Measurements from ENCODE around the gene DTX1. TPM values are rescaled to one million over a fixed set of nuclear protein-coding genes. Genes with fewer than 3 reads are reported as not detected.
"Not testable (repeated sequence)": the region's sequence is repeated elsewhere in the genome, so short reads cannot be mapped to it uniquely, and the experiment has no call there.

DTX1 gene
- total RNA-seq, 2 experiments from 2014 or later, result 3.1 to 3.3 TPM

- CTCF ChIA-PET, result no interaction called here
These were observed 84.2 kb downstream of the DTX1 start for GRCh38 chr12:113140706-113141105.

GRCh38 chr12:113141716-113142115 is 85.2 kb downstream of the DTX1 start:
- POLR2A ChIA-PET, result not testable (repeated sequence)
- CTCF ChIA-PET, result interaction anchor here (0.7 kb wide), 1 partner anchor 8 kb away, joined by 3 read pairs; no protein-coding TSS in a partner anchor

More at GRCh38 chr12:113140706-113141105, 84.2 kb downstream of the DTX1 start:
- POLR2A ChIA-PET, result no interaction called here

- ChIA-PET CTCF (interaction anchor here (0.7 kb wide), 1 partner anchor 8 kb away, joined by 3 read pairs; no protein-coding TSS in a partner anchor), POLR2A (no interaction called here)
These were observed 85.8 kb downstream of the DTX1 start for GRCh38 chr12:113142173-113142885.

GRCh38 chr12:113142886-113143332 is 86.4 kb downstream of the DTX1 start:
- POLR2A ChIA-PET, result no interaction called here
- CTCF ChIA-PET, result interaction anchor here (1.0 kb wide), 1 partner anchor 10 kb away, joined by 3 read pairs; no protein-coding TSS in a partner anchor

GRCh38 chr12:113143959-113144358 is 87.4 kb downstream of the DTX1 start:
- CTCF ChIA-PET, result no interaction called here
- POLR2A ChIA-PET, result no interaction called here

GRCh38 chr12:113144806-113145205 is 88.3 kb downstream of the DTX1 start:
- ChIA-PET CTCF (no interaction called here), POLR2A (no interaction called here)

GRCh38 chr12:113145720-113146551 is 89.4 kb downstream of the DTX1 start:
- ChIA-PET CTCF (no interaction called here), POLR2A (no interaction called here)

- POLR2A ChIA-PET, result no interaction called here
- CTCF ChIA-PET, result no interaction called here
These were observed 90.5 kb downstream of the DTX1 start for GRCh38 chr12:113146999-113147398.

Other genes with a start within 250 kb of the DTX1 start
- 1 to 10 TPM; 5.1 to 6.4 TPM for gene OAS1, start 149.8 kb upstream of the DTX1 start, total RNA-seq
- 10 to 100 TPM in 1 of 2 experiments, 1 to 10 TPM in 1; 9.3 to 10.0 TPM for gene OAS3, start 118.3 kb upstream of the DTX1 start, total RNA-seq
- 10 to 100 TPM; 44.7 to 51.9 TPM for gene OAS2, start 78.2 kb upstream of the DTX1 start, total RNA-seq
- under 1 TPM; 0.19 TPM for gene RASAL1, start 79.0 kb downstream of the DTX1 start, total RNA-seq
- under 1 TPM; 0.17 to 0.38 TPM for gene CFAP73, start 93.0 kb downstream of the DTX1 start, total RNA-seq
- gene DDX54, start 128.7 kb downstream of the DTX1 start, total RNA-seq, result 100 to 1,000 TPM; 120 to 128 TPM
- 10 to 100 TPM; 26.1 to 28.2 TPM for gene RITA1, start 129.0 kb downstream of the DTX1 start, total RNA-seq
- gene TPCN1, start 164.7 kb downstream of the DTX1 start, total RNA-seq, result 10 to 100 TPM; 22.6 to 25.0 TPM